ENCODE results near the gene ZNF138. TPM values are rescaled to one million over a fixed set of nuclear protein-coding genes. Genes with fewer than 3 reads are reported as not detected.
A peak's percentile ranks its signal among the peaks of the same experiment; 100 is the strongest.

The ZNF138 gene
- total and polyA plus RNA-seq, 2 donors: 11.4 to 13.2 TPM

GRCh38 chr7:64881461-64882287 lies 87.4 kb downstream of the ZNF138 start:
- no peak overlapping the region for H3K27ac ChIP-seq (ENCODE audit: low read depth in 1 of 2, low read length in 1 of 2)

GRCh38 chr7:64882341-64883112 lies 88.3 kb downstream of the ZNF138 start:
- DNase-seq (ENCODE audit: low read depth in 6 of 9, low spot score in 9 of 9): peak in 1 of 9 donors; percentile 13
- no peak overlapping the region for H3K4me3 ChIP-seq (ENCODE audit: low read length in 2 of 2)
- H3K4me1 ChIP-seq (ENCODE audit: control insufficient read depth in 2 of 2, insufficient read depth in 2 of 2, low read length in 2 of 2): no peaks in the 10 kb centered on the region
- 16% methylated on average over 55 of the region's 55 CpGs for whole genome bisulfite sequencing
- H3K27me3 ChIP-seq (ENCODE audit: control insufficient read depth in 2 of 2, insufficient read depth in 1 of 2, low read length in 1 of 2): peaks cover 2 to 38% of the 10 kb centered on the region in 2 donors
- H3K27ac ChIP-seq (ENCODE audit: low read depth in 1 of 2, low read length in 1 of 2): no peak overlapping the region
- H3K36me3 ChIP-seq (ENCODE audit: control insufficient read depth in 2 of 2, insufficient read depth in 2 of 2, low read length in 1 of 2): no peaks in the 10 kb centered on the region
- H3K9me3 ChIP-seq (ENCODE audit: control insufficient read depth in 2 of 2, insufficient read depth in 1 of 2, low read length in 1 of 2): peaks cover 6 to 68% of the 10 kb centered on the region in 2 donors

More at GRCh38 chr7:64881461-64882287, 87.4 kb downstream of the ZNF138 start:
- H3K4me1 ChIP-seq (ENCODE audit: control insufficient read depth in 2 of 2, insufficient read depth in 2 of 2, low read length in 2 of 2): no peaks in the 10 kb centered on the region
- peaks cover 0 to 29% of the 10 kb centered on the region in 2 donors for H3K27me3 ChIP-seq (ENCODE audit: control insufficient read depth in 2 of 2, insufficient read depth in 1 of 2, low read length in 1 of 2)
- DNase-seq (ENCODE audit: low read depth in 6 of 9, low spot score in 9 of 9): no peak
- no peaks in the 10 kb centered on the region for H3K36me3 ChIP-seq (ENCODE audit: control insufficient read depth in 2 of 2, insufficient read depth in 2 of 2, low read length in 1 of 2)
- 85% methylated on average over 26 of the region's 26 CpGs for WGBS
- no peak overlapping the region for H3K4me3 ChIP-seq (ENCODE audit: low read length in 2 of 2)
- H3K9me3 ChIP-seq (ENCODE audit: control insufficient read depth in 2 of 2, insufficient read depth in 1 of 2, low read length in 1 of 2): peaks cover 8 to 76% of the 10 kb centered on the region in 2 donors

Other genes starting within 250 kb of the ZNF138 start
- 16.9 TPM for gene ZNF680, start 231.4 kb upstream of the ZNF138 start, total RNA-seq
- 11.1 TPM for gene ZNF680, start 231.4 kb upstream of the ZNF138 start, polyA plus RNA-seq
- gene ZNF107, start 128.3 kb upstream of the ZNF138 start, total RNA-seq: 13.5 TPM
- 8.9 TPM for gene ZNF107, start 128.3 kb upstream of the ZNF138 start, polyA plus RNA-seq
- gene ZNF273, start 108.8 kb downstream of the ZNF138 start, total RNA-seq: 8.2 TPM
- 6.6 TPM for gene ZNF273, start 108.8 kb downstream of the ZNF138 start, polyA plus RNA-seq
- gene ZNF117, start 196.6 kb downstream of the ZNF138 start, total RNA-seq: 7.6 TPM
- gene ZNF117, start 196.6 kb downstream of the ZNF138 start, polyA plus RNA-seq: 14.6 TPM
- gene ERV3-1, start 212.3 kb downstream of the ZNF138 start, total RNA-seq: 10.7 TPM
- gene ERV3-1, start 212.3 kb downstream of the ZNF138 start, polyA plus RNA-seq: 7.7 TPM